Measurements from ENCODE around the gene ZNF629.

Gene ZNF629

DNA sequence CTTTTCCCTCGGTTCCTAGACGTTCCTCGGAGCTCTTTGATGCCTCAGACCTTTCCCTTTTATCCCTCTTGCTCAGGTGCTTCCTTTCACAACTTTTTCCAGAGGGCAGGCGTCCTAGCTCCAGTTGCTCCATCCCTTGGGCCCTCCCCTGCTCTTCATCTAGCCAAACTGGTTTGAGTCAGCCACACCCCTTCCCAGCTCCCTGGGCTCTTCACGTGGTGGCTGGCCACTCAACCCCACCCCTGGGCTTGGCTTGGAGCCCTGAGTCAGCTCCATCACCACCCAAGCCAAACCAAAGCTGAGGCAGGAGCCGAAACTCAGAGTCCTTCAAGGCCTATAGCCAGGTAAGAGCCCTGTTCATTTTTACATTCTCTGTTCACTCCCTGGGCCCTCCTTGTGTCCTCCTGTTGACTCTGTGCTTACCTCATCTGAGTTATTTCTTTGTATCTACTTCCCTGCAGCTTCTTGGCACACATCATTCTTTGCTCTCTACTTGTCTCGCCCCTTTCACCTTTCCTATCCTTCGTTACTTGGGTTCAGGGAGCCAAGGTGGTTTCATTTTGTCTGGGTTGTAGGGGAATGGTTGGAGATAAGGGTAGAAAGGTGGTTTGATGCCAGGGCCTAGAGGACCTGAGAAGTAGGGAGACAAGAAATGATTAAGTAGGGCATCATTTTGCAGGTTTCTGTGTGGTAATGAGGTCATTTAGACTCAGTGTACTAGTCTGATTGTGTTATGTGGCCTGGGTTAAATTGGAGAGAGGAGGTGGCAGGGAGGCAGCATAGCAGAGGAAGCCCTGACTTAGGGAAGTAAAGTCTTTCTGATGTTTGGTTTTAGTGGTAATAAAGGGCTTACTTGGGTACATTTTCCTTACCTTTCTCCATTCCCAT, 46.4 kb downstream of the ZNF629 start:
- peak; percentile 84 for FAIRE-seq
- no peak for TF ChIP-seq POLR2A (IDR thresholded peaks at IDR 0.05; ENCODE audit: low read depth, low read length)
- peak; percentile 93 for DNase-seq (ENCODE audit: insufficient read length, low spot score)

DNA sequence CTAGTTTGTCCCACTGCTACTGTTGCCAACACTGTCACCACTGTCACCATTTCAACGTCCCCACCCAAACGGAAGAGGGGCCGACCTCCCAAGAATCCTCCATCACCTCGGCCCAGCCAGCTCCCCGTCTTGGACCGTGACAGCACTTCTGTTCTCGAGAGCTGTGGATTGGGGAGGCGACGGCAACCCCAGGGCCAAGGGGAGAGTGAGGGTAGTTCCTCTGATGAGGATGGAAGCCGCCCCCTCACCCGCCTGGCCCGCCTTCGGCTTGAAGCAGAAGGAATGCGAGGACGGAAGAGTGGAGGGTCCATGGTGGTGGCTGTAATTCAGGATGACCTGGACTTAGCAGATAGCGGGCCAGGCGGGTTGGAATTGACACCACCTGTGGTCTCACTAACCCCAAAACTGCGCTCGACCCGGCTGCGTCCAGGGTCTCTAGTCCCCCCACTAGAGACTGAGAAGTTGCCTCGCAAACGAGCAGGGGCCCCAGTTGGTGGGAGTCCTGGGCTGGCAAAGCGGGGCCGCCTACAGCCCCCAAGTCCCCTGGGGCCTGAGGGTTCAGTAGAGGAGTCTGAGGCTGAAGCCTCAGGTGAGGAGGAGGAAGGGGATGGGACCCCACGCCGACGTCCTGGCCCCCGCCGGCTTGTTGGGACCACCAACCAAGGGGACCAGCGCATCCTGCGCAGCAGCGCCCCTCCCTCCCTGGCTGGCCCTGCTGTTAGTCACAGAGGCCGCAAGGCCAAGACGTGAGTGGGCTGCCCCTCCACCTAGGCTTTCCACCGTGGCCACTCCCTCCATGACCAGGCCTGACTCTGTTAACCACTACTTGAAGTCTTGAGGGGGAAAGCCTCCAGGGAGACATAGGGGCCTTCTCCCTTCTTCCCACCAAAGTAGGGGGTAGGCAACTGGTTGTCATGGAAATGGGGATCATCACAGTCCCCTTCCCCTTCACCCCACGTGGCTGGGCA, 47.7 kb downstream of the ZNF629 start:
- DNase-seq (ENCODE audit: insufficient read length, low spot score) (no peak), FAIRE-seq (no peak)
- no peak for TF ChIP-seq POLR2A (IDR thresholded peaks at IDR 0.05; ENCODE audit: low read depth, low read length)

DNA sequence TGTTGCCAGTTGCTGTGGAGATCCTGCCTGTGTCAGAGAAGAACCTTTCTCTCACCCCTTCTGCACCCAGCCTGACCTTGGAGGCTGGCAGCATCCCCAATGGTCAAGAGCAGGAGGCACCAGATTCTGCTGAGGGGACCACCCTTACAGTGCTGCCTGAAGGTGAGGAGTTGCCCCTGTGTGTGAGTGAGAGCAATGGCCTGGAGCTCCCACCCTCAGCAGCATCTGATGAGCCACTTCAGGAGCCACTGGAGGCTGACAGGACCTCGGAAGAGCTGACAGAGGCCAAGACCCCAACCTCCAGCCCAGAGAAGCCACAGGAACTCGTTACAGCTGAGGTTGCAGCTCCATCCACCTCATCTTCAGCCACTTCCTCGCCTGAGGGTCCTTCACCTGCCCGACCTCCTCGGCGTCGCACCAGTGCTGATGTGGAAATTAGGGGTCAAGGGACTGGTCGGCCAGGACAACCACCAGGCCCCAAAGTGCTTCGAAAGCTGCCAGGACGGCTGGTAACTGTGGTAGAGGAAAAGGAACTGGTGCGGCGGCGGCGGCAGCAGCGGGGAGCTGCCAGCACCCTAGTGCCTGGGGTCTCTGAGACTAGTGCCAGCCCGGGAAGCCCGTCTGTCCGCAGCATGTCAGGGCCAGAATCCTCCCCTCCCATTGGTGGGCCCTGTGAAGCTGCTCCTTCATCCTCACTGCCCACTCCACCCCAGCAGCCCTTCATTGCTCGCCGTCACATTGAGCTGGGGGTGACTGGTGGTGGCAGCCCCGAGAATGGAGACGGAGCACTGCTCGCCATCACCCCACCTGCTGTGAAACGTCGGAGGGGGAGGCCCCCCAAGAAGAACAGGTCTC, 49.0 kb downstream of the ZNF629 start:
- no peak for FAIRE-seq
- TF ChIP-seq POLR2A (IDR thresholded peaks at IDR 0.05; ENCODE audit: low read depth, low read length) = no peak

DNA sequence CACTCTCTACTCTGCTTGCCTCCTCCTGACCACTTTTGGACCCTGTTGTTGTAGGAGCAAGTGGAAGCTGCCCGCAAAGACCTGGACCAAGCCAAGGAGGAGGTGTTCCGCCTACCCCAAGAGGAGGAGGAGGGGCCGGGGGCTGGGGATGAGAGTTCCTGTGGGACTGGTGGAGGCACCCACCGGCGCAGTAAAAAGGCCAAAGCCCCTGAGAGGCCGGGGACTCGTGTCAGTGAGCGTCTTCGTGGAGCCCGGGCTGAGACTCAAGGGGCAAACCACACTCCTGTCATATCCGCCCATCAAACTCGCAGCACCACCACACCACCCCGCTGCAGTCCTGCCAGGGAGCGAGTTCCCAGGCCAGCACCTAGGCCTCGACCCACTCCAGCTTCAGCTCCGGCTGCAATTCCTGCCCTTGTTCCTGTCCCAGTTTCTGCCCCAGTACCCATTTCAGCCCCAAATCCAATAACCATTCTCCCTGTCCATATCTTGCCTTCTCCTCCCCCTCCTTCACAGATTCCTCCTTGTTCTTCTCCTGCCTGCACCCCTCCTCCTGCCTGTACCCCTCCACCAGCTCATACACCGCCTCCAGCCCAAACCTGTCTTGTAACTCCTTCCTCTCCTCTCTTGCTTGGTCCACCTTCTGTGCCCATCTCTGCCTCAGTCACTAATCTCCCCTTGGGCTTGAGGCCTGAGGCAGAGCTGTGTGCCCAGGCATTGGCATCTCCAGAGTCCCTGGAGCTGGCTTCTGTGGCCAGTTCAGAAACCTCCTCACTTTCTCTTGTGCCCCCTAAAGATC, 49.8 kb downstream of the ZNF629 start:
- FAIRE-seq (no peak), DNase-seq (ENCODE audit: insufficient read length, low spot score) (no peak)
- TF ChIP-seq POLR2A (IDR thresholded peaks at IDR 0.05; ENCODE audit: low read depth, low read length) = no peak

More for the DNA sequence above, 49.0 kb downstream of the ZNF629 start:
- DNase-seq (ENCODE audit: insufficient read length, low spot score) = no peak

DNA sequence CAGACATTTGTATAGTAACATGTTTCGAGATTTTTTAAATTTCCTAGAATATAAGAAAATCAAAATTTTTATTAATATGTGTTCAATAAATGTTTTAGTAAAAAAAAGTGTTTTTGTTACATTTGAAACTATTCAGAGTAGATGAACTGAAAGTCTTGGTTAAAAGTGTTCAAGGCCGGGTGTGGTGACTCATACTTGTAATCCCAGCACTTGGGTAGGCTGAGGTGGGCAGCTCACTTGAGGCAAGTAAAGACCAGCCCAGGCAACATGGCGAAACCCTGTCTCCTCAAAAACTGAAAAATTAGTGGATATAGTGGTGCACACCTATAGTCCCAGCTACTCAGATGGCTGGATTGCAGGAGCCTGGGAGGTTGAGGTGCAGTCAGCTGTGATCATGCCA, 55.6 kb downstream of the ZNF629 start:
- FAIRE-seq = no peak
- DNase-seq (ENCODE audit: insufficient read length, low spot score) = no peak
- no peak for TF ChIP-seq POLR2A (IDR thresholded peaks at IDR 0.05; ENCODE audit: low read depth, low read length)

DNA sequence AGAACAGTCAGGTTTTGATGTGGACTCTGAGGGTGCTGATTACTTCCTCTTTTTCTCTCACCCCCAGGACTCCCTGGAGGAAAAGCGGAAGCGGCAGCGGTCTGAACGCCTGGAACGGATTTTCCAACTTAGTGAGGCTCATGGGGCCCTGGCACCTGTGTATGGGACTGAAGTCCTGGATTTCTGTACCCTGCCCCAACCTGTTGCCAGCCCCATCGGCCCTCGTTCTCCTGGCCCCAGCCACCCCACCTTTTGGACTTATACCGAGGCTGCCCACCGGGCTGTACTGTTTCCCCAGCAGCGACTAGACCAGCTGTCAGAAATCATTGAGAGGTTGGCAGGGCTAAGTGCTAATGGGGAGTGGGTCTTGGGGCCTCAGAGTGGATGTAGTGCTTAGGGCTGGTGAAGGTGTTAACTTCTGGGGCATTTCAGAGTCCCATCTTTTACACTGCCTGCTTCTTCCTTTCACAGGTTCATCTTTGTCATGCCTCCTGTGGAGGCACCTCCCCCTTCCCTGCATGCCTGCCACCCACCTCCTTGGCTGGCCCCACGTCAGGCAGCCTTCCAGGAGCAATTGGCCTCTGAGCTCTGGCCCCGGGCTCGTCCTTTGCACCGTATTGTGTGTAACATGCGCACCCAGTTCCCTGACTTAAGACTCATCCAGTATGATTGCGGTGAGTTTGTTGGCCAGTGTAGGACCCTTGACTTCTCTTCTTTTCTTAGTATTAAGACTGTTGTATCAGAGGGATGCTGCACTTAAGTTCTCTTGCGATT, 57.9 kb downstream of the ZNF629 start:
- DNase-seq (ENCODE audit: insufficient read length, low spot score) (no peak), FAIRE-seq (no peak)
- TF ChIP-seq POLR2A (IDR thresholded peaks at IDR 0.05; ENCODE audit: low read depth, low read length) = no peak

Measured in H54 (cell line).